Hindlimb muscle (tissue), 1 donor: Measurements from ENCODE around the gene RHBDD1. TPM values are rescaled to one million over a fixed set of nuclear protein-coding genes. Genes with fewer than 3 reads are reported as not detected.

Source experiments
- DNase-seq: peaks from one replicate; pipeline ENCODE4 v3.0.0-alpha.2; 2013
- polyA plus RNA-seq: library from polyadenylated mRNA; unstranded; fragments of 120-200 nt; gene quantifications from one replicate; pipeline ENCODE4 v1.2.1, GENCODE V29; 2013; ENCODE audit not compliant: insufficient read length

The RHBDD1 gene
- polyA plus RNA-seq, 1 donor, result 18.4 TPM

GRCh38 chr2:226994775-226995174 is 158.9 kb downstream of the RHBDD1 start:
- DNase-seq, result no peak

DNA sequence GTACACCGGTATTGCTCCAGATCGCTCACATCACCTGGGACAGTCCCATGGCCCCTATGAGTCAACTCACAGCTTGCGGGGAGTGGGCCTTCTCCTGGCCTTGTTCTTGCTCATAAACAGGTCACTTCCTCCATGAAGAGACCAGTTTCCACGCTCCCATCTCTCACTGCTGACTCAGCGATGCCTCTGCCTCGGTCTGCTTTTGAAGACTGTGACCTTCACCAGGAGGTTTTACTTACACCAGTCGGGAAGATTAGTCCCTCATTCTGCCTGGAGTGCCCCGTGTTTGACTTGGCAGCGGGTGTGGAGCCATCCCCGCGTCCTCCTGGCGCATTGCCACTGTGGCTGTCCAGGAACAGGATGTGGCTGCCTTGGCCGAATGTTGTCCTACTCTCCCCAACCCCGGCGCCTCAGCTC is 159.8 kb downstream of the RHBDD1 start:
- DNase-seq, result no peak

GRCh38 chr2:226999661-227000060 is 163.8 kb downstream of the RHBDD1 start:
- no peak for DNase-seq

- DNase-seq, result no peak
Measured at GRCh38 chr2:227000123-227000522, 164.3 kb downstream of the RHBDD1 start.

DNA sequence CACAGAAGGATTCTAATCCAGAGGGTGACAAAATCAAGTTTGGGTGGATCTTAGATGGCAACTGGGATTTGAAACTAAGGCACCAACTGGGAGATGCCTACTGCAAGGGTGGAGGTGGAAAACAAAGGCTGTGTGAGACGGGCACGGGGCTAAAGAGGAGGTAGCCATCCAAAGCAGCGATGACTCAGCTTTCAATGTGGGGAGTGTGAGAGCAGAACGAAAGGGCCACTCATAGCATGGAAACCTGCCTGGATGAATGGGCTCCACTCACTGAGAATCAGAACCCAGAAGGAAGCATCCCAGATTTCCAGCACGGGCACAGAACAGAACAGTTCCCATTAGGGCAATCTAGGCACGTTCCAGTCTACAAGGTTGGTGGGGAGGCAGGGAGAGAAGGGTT is 168.6 kb downstream of the RHBDD1 start:
- no peak for DNase-seq

- no peak for DNase-seq
Measured at GRCh38 chr2:227006189-227006897, 170.5 kb downstream of the RHBDD1 start.

DNA sequence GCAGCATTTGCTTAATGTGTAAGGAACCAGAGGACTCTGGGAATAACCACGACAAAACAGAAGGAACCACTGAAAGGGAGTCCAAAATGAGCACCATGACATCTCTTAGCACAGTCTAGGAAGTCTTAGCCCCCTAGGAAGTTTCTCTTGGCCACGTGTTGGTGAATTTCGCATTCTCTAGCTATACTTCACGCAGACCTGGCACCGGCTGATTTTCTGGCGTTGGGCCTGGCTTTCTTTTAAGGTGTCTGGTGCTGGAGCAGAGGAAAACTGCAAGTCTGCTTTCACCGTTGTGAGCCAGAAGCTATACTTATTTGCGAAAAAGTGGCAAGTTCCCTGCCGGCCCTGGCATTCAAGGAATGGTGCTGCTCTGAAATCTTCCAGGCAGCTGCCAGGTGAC is 171.3 kb downstream of the RHBDD1 start:
- DNase-seq, result no peak

DNA sequence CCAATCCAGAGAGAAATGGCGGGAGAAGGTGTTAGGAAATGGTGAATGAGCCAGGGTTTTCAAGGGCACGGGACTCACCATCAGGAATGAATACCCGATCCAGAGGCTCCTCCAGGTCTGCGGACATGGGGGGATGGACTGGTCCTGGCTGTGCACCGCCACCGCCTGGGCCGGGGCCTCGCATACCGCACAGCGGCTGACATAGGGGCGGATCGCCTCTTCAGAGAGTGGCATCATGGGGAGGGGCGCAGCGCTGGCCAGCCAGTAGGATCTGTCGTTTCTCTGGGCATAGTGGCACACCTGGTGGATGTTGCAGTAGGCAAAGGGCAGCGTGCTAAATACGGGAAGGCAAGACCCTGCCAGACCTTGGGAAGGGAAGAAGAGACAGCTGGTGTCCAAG is 172.1 kb downstream of the RHBDD1 start:
- DNase-seq, result no peak

GRCh38 chr2:227010433-227010832 is 174.6 kb downstream of the RHBDD1 start:
- no peak for DNase-seq

DNA sequence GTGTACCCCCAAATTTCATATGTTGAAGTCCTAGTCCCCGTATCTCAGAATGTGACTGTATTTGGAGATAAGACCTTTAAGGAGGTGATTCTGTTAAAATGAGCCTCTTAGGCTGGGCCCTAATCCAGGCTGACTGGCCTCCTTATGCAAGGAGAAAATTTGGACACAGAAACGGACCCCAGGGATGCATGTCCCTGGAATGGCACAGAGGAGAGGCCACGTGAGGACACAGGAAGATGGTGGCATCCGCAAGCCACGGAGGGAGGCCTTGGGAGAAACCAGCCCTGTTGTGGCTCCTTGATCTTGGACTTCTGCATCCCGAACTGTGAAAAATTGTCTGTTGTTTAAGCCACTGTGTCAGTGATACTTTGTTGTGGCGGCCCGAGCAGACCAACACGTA is 177.5 kb downstream of the RHBDD1 start:
- DNase-seq, result no peak

DNA sequence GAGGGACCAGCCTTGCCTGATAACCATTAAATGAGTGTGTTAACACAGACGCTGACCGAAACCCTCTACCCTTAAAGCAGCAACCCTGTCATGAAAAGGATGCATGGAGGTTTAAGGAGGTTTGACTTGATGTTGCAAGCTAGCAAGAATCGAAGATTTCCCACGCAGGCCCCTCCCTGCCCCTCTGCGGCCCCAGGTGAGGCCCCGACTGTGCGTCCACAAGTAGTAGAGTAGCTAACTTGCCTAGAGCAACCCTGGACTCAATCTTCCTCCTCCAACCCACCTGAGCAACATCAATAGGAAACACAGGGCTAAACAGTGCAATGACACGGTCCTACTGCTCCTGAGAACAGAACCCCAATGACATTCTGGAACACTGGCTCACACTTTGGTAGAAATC is 178.0 kb downstream of the RHBDD1 start:
- DNase-seq, result no peak

- no peak for DNase-seq
Measured at GRCh38 chr2:227016894-227017293, 181.0 kb downstream of the RHBDD1 start.

DNA sequence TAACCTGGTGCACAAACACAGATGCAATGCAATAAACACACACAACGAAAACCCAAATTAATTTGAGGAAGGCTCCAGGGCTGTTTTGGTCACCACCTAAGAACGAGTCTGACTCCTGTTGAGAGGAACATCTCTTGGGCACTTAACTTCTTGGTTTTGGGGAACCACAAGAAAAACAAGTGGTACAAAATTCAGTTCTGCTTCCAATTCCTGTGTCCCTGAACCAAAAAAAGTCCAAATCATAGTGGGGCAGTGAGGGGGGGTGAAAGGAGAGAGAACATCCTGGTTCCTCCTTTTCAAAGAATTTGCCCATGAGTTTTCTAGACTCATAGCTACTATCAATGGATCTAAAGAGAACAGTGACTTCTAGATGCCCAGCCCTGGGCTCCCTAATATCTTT is 184.6 kb downstream of the RHBDD1 start:
- no peak for DNase-seq

- no peak for DNase-seq
Measured at GRCh38 chr2:227022608-227023007, 186.8 kb downstream of the RHBDD1 start.

DNA sequence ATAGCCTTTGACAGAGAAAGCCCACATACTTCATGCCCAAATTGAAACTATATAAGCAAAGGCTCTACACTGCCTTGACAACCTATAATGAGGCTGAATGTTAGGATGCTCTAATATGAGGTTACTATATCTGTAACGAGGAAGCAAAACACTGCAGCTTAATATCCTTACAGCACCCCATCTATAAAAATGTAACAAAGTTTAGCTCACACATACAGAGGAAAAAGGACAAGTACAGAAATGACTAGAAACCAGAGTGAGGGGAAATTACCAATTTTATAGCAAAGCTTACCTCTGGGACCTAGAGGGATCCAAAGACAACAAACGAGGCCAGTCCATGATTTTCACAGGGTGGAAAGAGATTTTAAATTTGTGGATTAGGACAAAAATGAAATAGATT is 189.7 kb downstream of the RHBDD1 start:
- DNase-seq, result no peak

GRCh38 chr2:227029426-227030105 is 193.7 kb downstream of the RHBDD1 start:
- no peak for DNase-seq

- no peak for DNase-seq
Measured at GRCh38 chr2:227030789-227031188, 194.9 kb downstream of the RHBDD1 start.

GRCh38 chr2:227031379-227031778 is 195.5 kb downstream of the RHBDD1 start:
- no peak for DNase-seq

GRCh38 chr2:227033471-227034148 is 197.8 kb downstream of the RHBDD1 start:
- DNase-seq, result no peak

GRCh38 chr2:227035711-227036367 is 200.0 kb downstream of the RHBDD1 start:
- DNase-seq, result no peak

DNA sequence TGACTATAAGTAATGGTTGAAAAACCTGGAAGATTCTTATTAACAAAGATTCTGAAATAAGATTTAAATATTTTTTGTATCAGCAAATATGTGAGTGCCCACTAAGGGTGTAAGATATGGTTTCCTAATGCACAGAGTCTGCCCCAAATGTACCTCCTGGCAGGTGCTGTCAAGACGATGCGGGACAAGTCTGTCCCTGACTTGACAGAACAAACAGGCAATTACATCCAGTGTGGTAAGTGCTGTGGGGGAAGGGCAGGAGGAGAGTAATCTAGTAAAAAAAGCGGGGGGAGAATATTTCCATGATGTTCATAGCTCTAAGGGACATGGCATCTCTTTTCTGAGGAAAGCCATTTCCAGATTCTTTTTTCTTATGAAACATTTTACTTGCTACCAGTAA is 200.7 kb downstream of the RHBDD1 start:
- DNase-seq, result no peak

- no peak for DNase-seq
Measured at GRCh38 chr2:227038550-227039189, 202.8 kb downstream of the RHBDD1 start.

DNA sequence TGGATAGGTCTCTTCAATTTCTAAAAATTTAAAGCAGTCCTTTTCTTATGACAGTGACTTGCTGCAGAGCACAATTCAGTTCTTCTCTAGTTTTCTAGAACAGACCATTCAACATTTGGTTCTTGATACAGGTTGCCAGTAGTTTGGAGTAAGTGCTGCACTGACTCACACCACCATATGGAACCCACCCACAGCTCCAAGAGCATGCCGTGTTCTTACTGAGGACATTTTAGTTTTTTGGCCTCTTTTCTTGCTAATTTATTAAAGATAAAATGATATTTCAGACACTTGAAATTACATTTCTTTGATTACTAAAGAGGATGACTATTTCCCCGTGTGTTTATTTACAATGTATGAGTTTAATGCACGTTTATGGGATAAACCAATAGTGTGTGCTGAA is 208.1 kb downstream of the RHBDD1 start:
- no peak for DNase-seq
